HL-60 (cell line): Measurements from ENCODE around the gene BRIX1.
A peak's percentile ranks its signal among the peaks of the same experiment; 100 is the strongest.

ENCODE experiments used
- DNase-seq, 2 experiments: peaks; one replicate each; pipeline ENCODE4 v3.0.0-alpha.2; 2010 to 2020; ENCODE audit warnings: low read depth in 1 of 2, low spot score in 1 of 2
- H3K27ac ChIP-seq: fragments of 250-450 bp; sonication (Bioruptor Pico); replicated peaks from 2 replicates; pipeline ENCODE4 v1.5.1; 2020; ENCODE audit warnings: mild to moderate bottlenecking, moderate library complexity
- H3K27me3 ChIP-seq: fragments of 250-450 bp; sonication (Bioruptor Pico); 2 replicates; pipeline ENCODE4 v1.5.1; 2021; ENCODE audit warnings: mild to moderate bottlenecking, moderate library complexity; ENCODE audit not compliant: insufficient read depth, poor library complexity, severe bottlenecking
- H3K4me3 ChIP-seq: replicated peaks from 2 replicates; pipeline ENCODE4 v1.5.1; 2011; ENCODE audit warnings: mild to moderate bottlenecking, control low read depth, low read length; ENCODE audit not compliant: insufficient read depth
- CTCF ChIP-seq: IDR thresholded peaks from one replicate; pipeline ENCODE4 v1.5.1; 2011; ENCODE audit warnings: low read length, control low read depth, inconsistent platforms; ENCODE audit not compliant: insufficient read depth
- GABPA ChIP-seq: IDR thresholded peaks from 2 replicates; pipeline ENCODE4 v1.6.1; 2012; ENCODE audit warnings: low read depth
- POLR2AphosphoS5 ChIP-seq: IDR thresholded peaks from 2 replicates; pipeline ENCODE4 v1.6.1; 2012; ENCODE audit warnings: low read depth
- SPI1 ChIP-seq: IDR thresholded peaks from 2 replicates; pipeline ENCODE4 v1.6.1; 2012; ENCODE audit warnings: low read depth, mild to moderate bottlenecking, borderline replicate concordance
- TF ChIP-seq, protein P1 (sequence below): IDR thresholded peaks from 2 replicates; pipeline ENCODE4 v1.6.1; 2012; ENCODE audit warnings: low read depth; ENCODE audit not compliant: insufficient replicate concordance

Gene BRIX1

GRCh38 chr5:34927785-34928184 is 12.3 kb downstream of the BRIX1 start:
- Histone ChIP-seq H3K4me3 (no peak overlapping the region), H3K27me3 (no peaks in the 10 kb centered on the region), H3K27ac (no peak overlapping the region)
- DNase-seq, result no peak
- TF ChIP-seq GABPA (no peak), POLR2AphosphoS5 (no peak), CTCF (no peak), SPI1 (no peak)
- TF ChIP-seq, protein P1, sequence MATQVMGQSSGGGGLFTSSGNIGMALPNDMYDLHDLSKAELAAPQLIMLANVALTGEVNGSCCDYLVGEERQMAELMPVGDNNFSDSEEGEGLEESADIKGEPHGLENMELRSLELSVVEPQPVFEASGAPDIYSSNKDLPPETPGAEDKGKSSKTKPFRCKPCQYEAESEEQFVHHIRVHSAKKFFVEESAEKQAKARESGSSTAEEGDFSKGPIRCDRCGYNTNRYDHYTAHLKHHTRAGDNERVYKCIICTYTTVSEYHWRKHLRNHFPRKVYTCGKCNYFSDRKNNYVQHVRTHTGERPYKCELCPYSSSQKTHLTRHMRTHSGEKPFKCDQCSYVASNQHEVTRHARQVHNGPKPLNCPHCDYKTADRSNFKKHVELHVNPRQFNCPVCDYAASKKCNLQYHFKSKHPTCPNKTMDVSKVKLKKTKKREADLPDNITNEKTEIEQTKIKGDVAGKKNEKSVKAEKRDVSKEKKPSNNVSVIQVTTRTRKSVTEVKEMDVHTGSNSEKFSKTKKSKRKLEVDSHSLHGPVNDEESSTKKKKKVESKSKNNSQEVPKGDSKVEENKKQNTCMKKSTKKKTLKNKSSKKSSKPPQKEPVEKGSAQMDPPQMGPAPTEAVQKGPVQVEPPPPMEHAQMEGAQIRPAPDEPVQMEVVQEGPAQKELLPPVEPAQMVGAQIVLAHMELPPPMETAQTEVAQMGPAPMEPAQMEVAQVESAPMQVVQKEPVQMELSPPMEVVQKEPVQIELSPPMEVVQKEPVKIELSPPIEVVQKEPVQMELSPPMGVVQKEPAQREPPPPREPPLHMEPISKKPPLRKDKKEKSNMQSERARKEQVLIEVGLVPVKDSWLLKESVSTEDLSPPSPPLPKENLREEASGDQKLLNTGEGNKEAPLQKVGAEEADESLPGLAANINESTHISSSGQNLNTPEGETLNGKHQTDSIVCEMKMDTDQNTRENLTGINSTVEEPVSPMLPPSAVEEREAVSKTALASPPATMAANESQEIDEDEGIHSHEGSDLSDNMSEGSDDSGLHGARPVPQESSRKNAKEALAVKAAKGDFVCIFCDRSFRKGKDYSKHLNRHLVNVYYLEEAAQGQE, result no peak

DNA sequence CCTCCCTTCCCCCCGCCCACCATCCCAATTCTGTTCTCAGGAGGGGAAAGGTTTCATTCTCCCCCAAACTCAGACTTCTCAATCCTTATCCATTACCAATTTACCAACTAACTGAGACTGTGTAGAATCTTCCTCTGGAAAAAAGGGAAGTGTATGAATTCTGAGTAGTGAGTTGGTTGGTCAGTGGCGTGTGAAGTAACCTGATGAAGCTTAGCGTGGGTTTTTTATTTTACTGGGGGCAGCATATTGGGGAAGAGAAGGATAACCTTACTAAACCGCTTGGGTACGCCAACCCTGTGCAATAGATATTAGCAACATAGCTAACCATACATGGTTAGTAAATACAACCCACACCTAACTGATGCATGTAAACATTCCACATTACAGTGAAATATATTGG is 12.8 kb downstream of the BRIX1 start:
- no peak for DNase-seq
- H3K4me3 ChIP-seq, result no peak overlapping the region
- H3K27ac ChIP-seq, result no peak overlapping the region
- TF ChIP-seq SPI1, result peak; percentile 84
- TF ChIP-seq, protein P1, result no peak
- no peak for TF ChIP-seq GABPA
- no peak for TF ChIP-seq CTCF
- H3K27me3 ChIP-seq, result no peaks in the 10 kb centered on the region

DNA sequence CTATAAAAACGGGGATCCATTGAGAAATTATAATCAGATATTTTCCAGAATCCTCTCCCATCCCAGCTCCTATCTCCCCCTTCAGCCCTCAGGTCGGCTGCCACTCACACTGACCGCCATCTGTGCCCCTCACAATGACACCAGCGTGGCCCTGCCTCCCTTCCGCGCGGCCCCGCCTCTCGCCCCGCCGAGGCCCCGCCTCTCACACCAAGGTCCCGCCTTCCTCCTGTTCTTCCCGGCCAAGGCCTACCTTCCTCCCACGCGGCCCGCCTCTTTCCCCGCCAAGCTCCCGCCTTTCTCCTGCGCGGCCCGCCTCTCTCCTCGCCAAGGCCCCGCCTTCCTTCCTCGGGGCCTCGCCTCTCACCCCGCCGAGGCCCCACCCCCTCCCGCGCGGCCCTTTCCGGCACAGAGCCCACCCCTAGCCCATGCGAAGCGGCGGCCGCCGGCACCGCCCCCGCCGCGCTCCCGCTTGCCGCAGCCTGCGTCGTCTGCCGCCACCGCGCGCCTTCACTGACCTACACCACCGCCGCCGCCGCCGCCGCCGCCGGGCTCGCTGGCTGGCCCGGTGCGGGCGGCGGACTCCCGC is 13.7 kb downstream of the BRIX1 start, which contains the start of gene DNAJC21:
DNAJC21 (plus strand) TSS at position 426 of the 586 bp plus-strand sequence. CDS start 261 bp downstream, outside the sequence.
- peak within 1 kb of the TSS; percentile 84 for H3K4me3 ChIP-seq
- no peaks in the 10 kb centered on the region for H3K27me3 ChIP-seq
- H3K27ac ChIP-seq, result peak within 1 kb of the TSS; percentile 92
- DNase-seq, result peak; percentile 78 to 96
- TF ChIP-seq, protein P1, result no peak
- TF ChIP-seq GABPA (no peak), POLR2AphosphoS5 (no peak), SPI1 (peak; percentile 46; the same call in 1 of the 2 replicates), CTCF (no peak)
